HG02571 (cell line): ENCODE data around the gene TSPAN4.

Source experiments
- ATAC-seq: cut with Tn5 transposase; IDR thresholded peaks from one replicate; pipeline ENCODE4 v1.9.1; 2021; ENCODE audit warnings: mild to moderate bottlenecking, moderate library complexity; ENCODE audit not compliant: unreplicated experiment

The TSPAN4 gene

GRCh38 chr11:848380-848931, 5.8 kb downstream of the TSPAN4 start:
- no peak for ATAC-seq

GRCh38 chr11:849104-849824, 6.6 kb downstream of the TSPAN4 start:
- no peak for ATAC-seq

GRCh38 chr11:849951-850774, 7.5 kb downstream of the TSPAN4 start:
- ATAC-seq, result no peak

GRCh38 chr11:850775-851763, 8.4 kb downstream of the TSPAN4 start:
- ATAC-seq, result no peak

GRCh38 chr11:852762-853161, 10.1 kb downstream of the TSPAN4 start:
- no peak for ATAC-seq

GRCh38 chr11:853682-854448, 11.2 kb downstream of the TSPAN4 start:
- ATAC-seq, result no peak

- ATAC-seq, result no peak
These were observed 12.1 kb downstream of the TSPAN4 start for GRCh38 chr11:854601-855329.

- ATAC-seq, result no peak
These were observed 12.7 kb downstream of the TSPAN4 start for GRCh38 chr11:855330-855674.

GRCh38 chr11:855796-856195, 13.1 kb downstream of the TSPAN4 start:
- no peak for ATAC-seq

- ATAC-seq, result no peak
These were observed 13.7 kb downstream of the TSPAN4 start for GRCh38 chr11:856397-856796.

GRCh38 chr11:858053-858761, 15.6 kb downstream of the TSPAN4 start:
- ATAC-seq, result no peak

GRCh38 chr11:858762-859339, 16.2 kb downstream of the TSPAN4 start:
- no peak for ATAC-seq

- ATAC-seq, result no peak
These were observed 16.9 kb downstream of the TSPAN4 start for GRCh38 chr11:859394-860131.

- no peak for ATAC-seq
These were observed 17.8 kb downstream of the TSPAN4 start for GRCh38 chr11:860234-861104.

GRCh38 chr11:861105-861479, 18.4 kb downstream of the TSPAN4 start:
- ATAC-seq, result no peak

- no peak for ATAC-seq
These were observed 19.5 kb downstream of the TSPAN4 start for GRCh38 chr11:862081-862661.

GRCh38 chr11:862696-863022, 20.0 kb downstream of the TSPAN4 start:
- ATAC-seq, result no peak
